GM12878 (cell line): Measurements from ENCODE around the gene FAM184B. TPM values are rescaled to one million over a fixed set of nuclear protein-coding genes. Genes with fewer than 3 reads are reported as not detected.

Source experiments
- ATAC-seq: fragments of 200-7000 bp; cut with Tn5 transposase; 3 replicates; pipeline ENCODE4 v1.9.1; 2020; ENCODE audit warnings: mild to moderate bottlenecking, moderate library complexity
- BruUV-seq: library from RNA; stranded (reverse); fragments of 400-500 nt; replicated peaks from 2 replicates; lab custom pipeline; 2021; lab: Mats Ljungman, UMichigan
- CTCF ChIA-PET: fragments of 300-600 bp; sonication (Branson Sonifier 250); formaldehyde crosslinking; extraction: SDS; loops from one replicate; lab custom pipeline; 2021; ENCODE audit warnings: inconsistent platforms; lab: Yijun Ruan, JAX
- POLR2A ChIA-PET: fragments of 350-600 bp; formaldehyde crosslinking; extraction: SDS; loops from one replicate; lab custom pipeline; 2021; ENCODE audit warnings: inconsistent platforms; lab: Charles Lee
- RAD21 ChIA-PET: fragments of 300-600 bp; sonication (Branson Sonifier 250); formaldehyde crosslinking; loops from one replicate; lab custom pipeline; 2023; ENCODE audit warnings: antibody characterized with exemption; ENCODE audit not compliant: unreplicated experiment; lab: Charles Lee
- SMC1A ChIA-PET: fragments of 300-600 bp; sonication (Branson Sonifier 250); formaldehyde crosslinking; loops from one replicate; lab custom pipeline; 2023; ENCODE audit not compliant: unreplicated experiment, uncharacterized antibody; lab: Charles Lee
- DNase-seq: peaks from one replicate; pipeline ENCODE4 v3.0.0-alpha.2; 2011; ENCODE audit warnings: low read depth, low spot score
- FAIRE-seq: peaks from 3 replicates; lab custom pipeline; 2011; peaks lifted over from hg19 to GRCh38; lab: Jason Lieb, UNC
- H2AFZ ChIP-seq: 2 replicates; pipeline ENCODE4 v1.6.0; 2011; ENCODE audit warnings: low read depth, low read length, control low read depth; ENCODE audit not compliant: control insufficient read depth
- H3K27ac ChIP-seq: 2 replicates; pipeline ENCODE4 v1.5.1; 2011; ENCODE audit warnings: control low read depth; ENCODE audit not compliant: control insufficient read depth, insufficient read depth
- H3K27me3 ChIP-seq, 2 experiments: replicated peaks in 1 of 2; 2 replicates each; pipeline versions ENCODE4 v1.6.0 to v1.6.1; 2011; ENCODE audit warnings: low read length in 1 of 2; ENCODE audit not compliant: control insufficient read depth in 2 of 2, insufficient read depth in 2 of 2
- H3K36me3 ChIP-seq, 2 experiments: 2 replicates each; pipeline ENCODE4 v1.5.1; 2011; ENCODE audit warnings: low read length in 1 of 2; ENCODE audit not compliant: control insufficient read depth in 2 of 2, insufficient read depth in 2 of 2
- H3K4me1 ChIP-seq: 2 replicates; pipeline ENCODE4 v1.6.1; 2011; ENCODE audit warnings: mild to moderate bottlenecking, low read length, moderate library complexity, mixed read lengths; ENCODE audit not compliant: control insufficient read depth, insufficient read depth
- H3K4me2 ChIP-seq: 2 replicates; pipeline ENCODE4 v1.6.0; 2011; ENCODE audit warnings: control low read depth; ENCODE audit not compliant: control insufficient read depth, insufficient read depth
- H3K4me3 ChIP-seq: fragments of 200-600 bp; sonication (generic); 2 replicates; pipeline ENCODE4 v1.5.1; 2016
- H3K79me2 ChIP-seq: 2 replicates; pipeline ENCODE4 v1.6.0; 2011; ENCODE audit warnings: low read length; ENCODE audit not compliant: control insufficient read depth, insufficient read depth
- H3K9ac ChIP-seq: 2 replicates; pipeline ENCODE4 v1.8.0; 2011; ENCODE audit warnings: low read length, control low read depth, mixed read lengths; ENCODE audit not compliant: control insufficient read depth, insufficient read depth
- H3K9me3 ChIP-seq: replicated peaks from 3 replicates; pipeline ENCODE4 v1.5.1; 2011; ENCODE audit warnings: mild to moderate bottlenecking, low read length; ENCODE audit not compliant: control insufficient read depth, insufficient read depth
- H4K20me1 ChIP-seq: 2 replicates; pipeline ENCODE4 v1.6.0; 2011; ENCODE audit not compliant: control insufficient read depth, insufficient read depth
- BACH1 ChIP-seq: fragments of 450-650 bp; IDR thresholded peaks from 2 replicates; pipeline ENCODE4 v1.6.1; 2017; ENCODE audit warnings: mild to moderate bottlenecking, borderline replicate concordance
- BHLHE40 ChIP-seq, 2 experiments: fragments of 450-650 bp in 1 of 2; IDR thresholded peaks; 2 replicates each; pipeline ENCODE4 v1.6.1; 2011 to 2017; ENCODE audit warnings: low read depth in 2 of 2, borderline replicate concordance in 1 of 2, improper control_type of control experiment in 1 of 2, low read length in 1 of 2, mild to moderate bottlenecking in 1 of 2
- HDAC6 ChIP-seq: fragments of 200-600 bp; sonication (generic); IDR thresholded peaks from one replicate; pipeline ENCODE4 v1.8.0; 2017; ENCODE audit warnings: antibody characterized with exemption; ENCODE audit not compliant: unreplicated experiment
- IRF4 ChIP-seq: IDR thresholded peaks from 2 replicates; pipeline ENCODE4 v1.6.1; 2011; ENCODE audit warnings: low read depth, low read length
- KLF5 ChIP-seq: fragments of 450-650 bp; IDR thresholded peaks from 2 replicates; pipeline ENCODE4 v1.6.1; 2014; ENCODE audit warnings: mild to moderate bottlenecking; ENCODE audit not compliant: partially characterized antibody
- NR2C1 ChIP-seq: fragments of 450-650 bp; IDR thresholded peaks from 2 replicates; pipeline ENCODE4 v1.6.1; 2017; ENCODE audit warnings: antibody characterized with exemption, mild to moderate bottlenecking, moderate library complexity
- POLR2AphosphoS2 ChIP-seq: IDR thresholded peaks from 2 replicates; pipeline ENCODE4 v1.6.1; 2011; ENCODE audit warnings: low read depth, mild to moderate bottlenecking, low read length, improper control_type of control experiment, moderate library complexity
- RCOR1 ChIP-seq: conservative IDR thresholded peaks from 2 replicates; pipeline ENCODE4 v1.6.1; 2012; ENCODE audit warnings: low read depth, low read length, improper control_type of control experiment
- STAT1 ChIP-seq: fragments of 450-650 bp; conservative IDR thresholded peaks from 2 replicates; pipeline ENCODE4 v1.6.1; 2014; ENCODE audit warnings: antibody characterized with exemption, mild to moderate bottlenecking
- TARDBP ChIP-seq: IDR thresholded peaks from 2 replicates; pipeline ENCODE4 v1.6.1; 2016; ENCODE audit warnings: borderline replicate concordance
- ZNF24 ChIP-seq: fragments of 450-650 bp; IDR thresholded peaks from 2 replicates; pipeline ENCODE4 v1.6.1; 2017; ENCODE audit warnings: antibody characterized with exemption, mild to moderate bottlenecking
- WGBS: methylation state at CpG from one replicate; pipeline ENCODE4 v1.1.6; 2016; ENCODE audit warnings: low lambda C conversion rate; ENCODE audit not compliant: insufficient replicate concordance, insufficient coverage; ENCODE audit errors: missing lambda C conversion rate; 5-methylcytosine and 5-hydroxymethylcytosine counted together
- in situ Hi-C: fragments of 300-500 bp; cut with MboI; formaldehyde crosslinking; loops from 9 replicates; pipeline ENCODE4 v1.14.3; 2018; ENCODE audit warnings: mixed read lengths
- intact Hi-C: fragments of 100-400 bp; cut with micrococcal nuclease; formaldehyde crosslinking; loops from one replicate; pipeline ENCODE4 v1.14.2; 2022; ENCODE audit not compliant: unreplicated experiment
- polyA plus RNA-seq, 11 experiments: library from polyadenylated mRNA; depleted of rRNA in 4 of 11; unstranded in 6 of 11; stranded (reverse) in 5 of 11; fragments of >200 nt; fragmentation: Nextera tagmentation in 4 of 11; fragmentation: Illumina TruSeq in 1 of 11; extraction: Ambion mirVana in 4 of 11; extraction: Trizol in 1 of 11; gene quantifications; 1 replicate in 1 of 11; 2 replicates in 10 of 11; pipeline versions ENCODE4 v1.2.1 to v1.2.3, GENCODE V29; 2011 to 2016; ENCODE audit warnings: inconsistent platforms in 2 of 11, missing spikeins in 2 of 11, low read depth in 1 of 11
- total RNA-seq, 4 experiments: library from RNA; depleted of rRNA in 3 of 4; stranded (reverse); fragments of >200 nt in 3 of 4; fragmentation: Illumina TruSeq in 1 of 4; extraction: Trizol in 1 of 4; gene quantifications; 2 replicates each; pipeline versions ENCODE4 v1.2.1 to v1.2.3, GENCODE V29; 2013 to 2021
- TF ChIP-seq, protein P1 (sequence below): IDR thresholded peaks from 2 replicates; pipeline ENCODE4 v1.6.1; 2011; ENCODE audit warnings: borderline replicate concordance, low read depth, mild to moderate bottlenecking, moderate library complexity, low read length; ENCODE audit not compliant: insufficient read depth, poor library complexity, severe bottlenecking
- TF ChIP-seq, protein P2 (sequence below): fragments of 450-650 bp; IDR thresholded peaks from 2 replicates; pipeline ENCODE4 v1.6.1; 2017; ENCODE audit warnings: mild to moderate bottlenecking, moderate library complexity
- TF ChIP-seq, protein P3 (sequence below): IDR thresholded peaks from 2 replicates; pipeline ENCODE4 v1.6.1; 2011; ENCODE audit warnings: borderline replicate concordance, low read depth, mild to moderate bottlenecking, moderate library complexity, mixed read lengths, low read length; ENCODE audit not compliant: insufficient read depth; ENCODE audit errors: extremely low read length

FAM184B gene
- total and polyA plus RNA-seq, 10 of the 15 experiments (the other 5 are each of a cell fraction or from before 2014, with no cell fraction given) = under 0.01 TPM; not detected in 9

DNA sequence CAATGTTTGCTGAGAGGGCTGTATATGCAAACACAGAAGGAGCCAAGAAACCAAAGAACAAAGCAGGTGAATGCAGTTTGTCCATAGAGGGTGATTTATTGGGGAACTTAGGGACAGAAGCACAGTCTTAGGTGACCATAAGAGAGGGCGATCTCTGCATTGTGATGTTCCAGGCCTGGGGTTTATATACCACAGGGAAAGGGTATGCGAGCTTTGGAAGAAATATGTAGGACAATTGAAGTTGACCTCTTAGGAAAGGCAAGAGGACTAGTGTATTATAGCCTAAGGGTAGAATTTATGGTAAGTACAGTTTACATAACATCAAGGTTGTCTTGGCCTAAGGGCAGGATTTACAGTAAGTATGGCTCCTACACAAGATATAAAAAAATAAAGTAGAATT, 27.8 kb downstream of the FAM184B start:
- Histone ChIP-seq H3K36me3 (no peaks in the 10 kb centered on the region), H2AFZ (no peak overlapping the region), H3K27ac (no peak overlapping the region), H3K79me2 (no peaks in the 10 kb centered on the region), H3K4me2 (no peak overlapping the region), H3K4me1 (no peaks in the 10 kb centered on the region), H3K4me3 (no peak overlapping the region), H3K27me3 (no peaks in the 10 kb centered on the region; a peak in 1 of 4 replicates), H3K9me3 (no peaks in the 10 kb centered on the region), H3K9ac (no peak overlapping the region), H4K20me1 (no peaks in the 10 kb centered on the region)
- no peak for DNase-seq
- POLR2A ChIA-PET = no interaction called here
- in situ Hi-C loops (no loop called here), intact Hi-C loops (no loop called here)
- TF ChIP-seq NR2C1 (no peak), POLR2AphosphoS2 (no peak), KLF5 (no peak), STAT1 (no peak), ZNF24 (no peak), TARDBP (no peak), RCOR1 (no peak), BACH1 (no peak), HDAC6 (no peak), BHLHE40 (IDR thresholded peaks at IDR 0.05; ENCODE audit: borderline replicate concordance in 1 of 2, low read depth in 2 of 2, low read length in 1 of 2) (no peak), IRF4 (no peak)
- TF ChIP-seq, protein P1, sequence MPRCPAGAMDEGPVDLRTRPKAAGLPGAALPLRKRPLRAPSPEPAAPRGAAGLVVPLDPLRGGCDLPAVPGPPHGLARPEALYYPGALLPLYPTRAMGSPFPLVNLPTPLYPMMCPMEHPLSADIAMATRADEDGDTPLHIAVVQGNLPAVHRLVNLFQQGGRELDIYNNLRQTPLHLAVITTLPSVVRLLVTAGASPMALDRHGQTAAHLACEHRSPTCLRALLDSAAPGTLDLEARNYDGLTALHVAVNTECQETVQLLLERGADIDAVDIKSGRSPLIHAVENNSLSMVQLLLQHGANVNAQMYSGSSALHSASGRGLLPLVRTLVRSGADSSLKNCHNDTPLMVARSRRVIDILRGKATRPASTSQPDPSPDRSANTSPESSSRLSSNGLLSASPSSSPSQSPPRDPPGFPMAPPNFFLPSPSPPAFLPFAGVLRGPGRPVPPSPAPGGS = no peak
- TF ChIP-seq, protein P2, sequence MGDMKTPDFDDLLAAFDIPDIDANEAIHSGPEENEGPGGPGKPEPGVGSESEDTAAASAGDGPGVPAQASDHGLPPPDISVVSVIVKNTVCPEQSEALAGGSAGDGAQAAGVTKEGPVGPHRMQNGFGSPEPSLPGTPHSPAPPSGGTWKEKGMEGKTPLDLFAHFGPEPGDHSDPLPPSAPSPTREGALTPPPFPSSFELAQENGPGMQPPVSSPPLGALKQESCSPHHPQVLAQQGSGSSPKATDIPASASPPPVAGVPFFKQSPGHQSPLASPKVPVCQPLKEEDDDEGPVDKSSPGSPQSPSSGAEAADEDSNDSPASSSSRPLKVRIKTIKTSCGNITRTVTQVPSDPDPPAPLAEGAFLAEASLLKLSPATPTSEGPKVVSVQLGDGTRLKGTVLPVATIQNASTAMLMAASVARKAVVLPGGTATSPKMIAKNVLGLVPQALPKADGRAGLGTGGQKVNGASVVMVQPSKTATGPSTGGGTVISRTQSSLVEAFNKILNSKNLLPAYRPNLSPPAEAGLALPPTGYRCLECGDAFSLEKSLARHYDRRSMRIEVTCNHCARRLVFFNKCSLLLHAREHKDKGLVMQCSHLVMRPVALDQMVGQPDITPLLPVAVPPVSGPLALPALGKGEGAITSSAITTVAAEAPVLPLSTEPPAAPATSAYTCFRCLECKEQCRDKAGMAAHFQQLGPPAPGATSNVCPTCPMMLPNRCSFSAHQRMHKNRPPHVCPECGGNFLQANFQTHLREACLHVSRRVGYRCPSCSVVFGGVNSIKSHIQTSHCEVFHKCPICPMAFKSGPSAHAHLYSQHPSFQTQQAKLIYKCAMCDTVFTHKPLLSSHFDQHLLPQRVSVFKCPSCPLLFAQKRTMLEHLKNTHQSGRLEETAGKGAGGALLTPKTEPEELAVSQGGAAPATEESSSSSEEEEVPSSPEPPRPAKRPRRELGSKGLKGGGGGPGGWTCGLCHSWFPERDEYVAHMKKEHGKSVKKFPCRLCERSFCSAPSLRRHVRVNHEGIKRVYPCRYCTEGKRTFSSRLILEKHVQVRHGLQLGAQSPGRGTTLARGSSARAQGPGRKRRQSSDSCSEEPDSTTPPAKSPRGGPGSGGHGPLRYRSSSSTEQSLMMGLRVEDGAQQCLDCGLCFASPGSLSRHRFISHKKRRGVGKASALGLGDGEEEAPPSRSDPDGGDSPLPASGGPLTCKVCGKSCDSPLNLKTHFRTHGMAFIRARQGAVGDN = no peak
- TF ChIP-seq, protein P3, sequence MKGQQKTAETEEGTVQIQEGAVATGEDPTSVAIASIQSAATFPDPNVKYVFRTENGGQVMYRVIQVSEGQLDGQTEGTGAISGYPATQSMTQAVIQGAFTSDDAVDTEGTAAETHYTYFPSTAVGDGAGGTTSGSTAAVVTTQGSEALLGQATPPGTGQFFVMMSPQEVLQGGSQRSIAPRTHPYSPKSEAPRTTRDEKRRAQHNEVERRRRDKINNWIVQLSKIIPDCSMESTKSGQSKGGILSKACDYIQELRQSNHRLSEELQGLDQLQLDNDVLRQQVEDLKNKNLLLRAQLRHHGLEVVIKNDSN = no peak
- RAD21 ChIA-PET = no interaction called here
- FAIRE-seq = no peak
- SMC1A ChIA-PET = interaction anchor here (0.6 kb wide), 1 partner anchor 932 kb away, joined by 4 read pairs; no protein-coding TSS in a partner anchor
- CTCF ChIA-PET = no interaction called here
- no peak for ATAC-seq
- BruUV-seq = no TSS peak
- WGBS = 41% methylated on average over 2 of the region's 2 CpGs
